ENCODE data around the gene MACROD1.

Gene MACROD1

DNA sequence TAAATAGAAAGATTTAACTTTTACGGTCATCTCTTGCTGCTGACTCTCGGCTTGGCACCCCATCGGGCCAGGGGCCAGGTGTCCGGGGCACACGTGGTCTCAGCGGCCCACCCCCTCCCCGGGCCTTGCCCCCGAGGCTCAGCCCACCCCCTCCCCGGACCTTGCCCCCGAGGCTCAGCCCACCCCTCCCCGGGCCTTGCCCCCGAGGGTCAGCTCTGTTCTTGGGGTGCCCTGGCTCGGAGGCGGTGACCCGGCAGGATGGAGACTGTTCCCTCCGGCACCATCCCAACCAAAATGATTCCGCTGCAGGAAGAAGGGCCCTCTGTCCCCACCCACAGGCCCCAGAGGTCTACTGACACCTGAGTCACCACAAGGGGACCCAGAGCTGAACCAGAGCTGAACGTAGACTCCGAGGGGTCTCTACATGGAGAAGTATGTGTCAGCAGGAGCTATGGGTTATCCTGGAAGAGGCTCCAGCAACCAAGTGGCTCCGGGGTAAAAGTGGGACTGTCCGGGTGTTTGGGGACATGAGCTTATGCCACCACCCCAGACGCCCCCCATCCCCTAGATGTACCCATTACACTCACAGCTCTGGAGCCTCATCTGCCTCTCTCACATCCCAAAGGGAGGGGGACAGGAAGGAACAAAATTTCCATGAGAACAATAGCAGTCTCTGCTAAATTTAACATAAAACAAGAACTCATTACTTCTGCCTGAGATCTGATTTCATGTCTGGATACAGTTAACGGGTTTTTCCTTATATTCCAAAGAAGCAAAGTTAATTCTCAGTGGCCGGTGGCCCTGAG is 38.4 kb downstream of the MACROD1 start:
- no peak for DNase-seq

- no peak for DNase-seq
Observed at GRCh38 chr11:64126796-64127195, 39.1 kb downstream of the MACROD1 start.

- DNase-seq, result no peak
Observed at GRCh38 chr11:64126371-64126770, 39.5 kb downstream of the MACROD1 start.

- no peak for DNase-seq
Observed at GRCh38 chr11:64125676-64126075, 40.2 kb downstream of the MACROD1 start.

DNA sequence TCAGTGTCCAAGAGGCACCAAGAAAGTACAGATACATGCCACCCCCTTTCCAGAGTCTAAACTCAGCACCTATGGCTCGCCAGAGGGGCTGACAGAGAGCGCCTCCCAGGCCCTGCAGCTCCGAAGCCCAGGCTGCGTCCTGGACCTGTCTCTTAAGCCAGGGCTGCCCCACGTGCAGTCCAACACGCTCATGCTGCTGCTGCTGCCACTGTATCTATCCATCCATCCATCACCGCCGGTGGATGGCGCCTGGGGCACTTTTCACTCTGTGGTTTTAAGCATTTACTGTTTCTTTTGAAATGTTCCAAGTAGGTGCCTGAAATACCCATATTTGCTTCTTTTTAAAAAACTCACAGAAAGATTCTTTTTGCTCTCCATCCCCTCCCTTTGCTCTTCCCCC is 41.8 kb downstream of the MACROD1 start:
- no peak for DNase-seq

GRCh38 chr11:64123679-64124078 is 42.2 kb downstream of the MACROD1 start:
- DNase-seq, result no peak

DNA sequence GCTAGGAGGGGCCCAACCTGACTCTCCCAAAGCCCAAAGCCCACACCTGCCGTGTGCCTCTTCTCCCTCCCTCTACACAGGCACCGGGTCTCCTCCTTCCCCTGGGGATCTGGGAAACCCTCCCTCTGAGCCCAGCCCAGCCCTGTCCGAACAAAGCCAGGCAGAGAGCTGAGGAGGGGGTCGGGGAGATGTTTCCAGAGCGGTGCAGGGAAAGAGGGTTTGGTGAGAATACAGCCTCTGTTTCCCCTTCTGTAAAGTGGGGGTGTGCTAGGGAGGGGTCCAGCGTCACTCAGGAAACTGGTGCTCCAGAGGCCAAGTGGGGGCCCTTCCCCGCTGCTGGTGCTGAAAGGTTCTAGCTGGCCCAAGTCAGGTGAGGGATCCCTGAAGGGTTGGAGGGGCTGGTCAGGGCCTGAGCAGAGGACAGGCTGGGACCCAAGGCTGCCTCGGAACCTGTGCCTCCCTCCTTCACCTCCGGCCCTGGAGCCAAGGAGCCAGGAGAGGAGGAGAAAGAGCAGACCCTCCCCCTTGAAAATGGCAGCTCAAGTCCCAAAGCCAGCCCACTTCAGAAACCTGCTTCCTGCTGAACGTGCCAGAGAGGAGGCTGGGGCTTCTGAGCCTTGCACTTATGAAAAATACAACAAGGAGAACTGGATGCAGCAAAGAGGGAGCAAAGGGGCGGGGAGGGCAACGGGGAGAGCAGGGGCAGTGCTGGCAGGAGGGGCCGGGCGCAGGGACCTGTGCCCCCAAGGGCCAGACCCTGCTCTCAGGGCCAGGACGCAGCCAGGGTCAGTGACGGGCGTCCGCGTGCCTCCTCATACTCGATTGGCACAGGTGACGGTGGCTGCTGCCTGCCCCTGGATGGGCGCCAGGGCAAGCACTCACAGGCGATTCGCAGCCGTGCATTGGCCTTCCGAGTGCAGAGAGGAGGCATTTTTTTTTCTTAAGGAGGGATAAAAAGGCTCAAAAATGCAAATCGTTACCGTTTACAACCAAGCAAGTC is 43.2 kb downstream of the MACROD1 start:
- no peak for DNase-seq

GRCh38 chr11:64121663-64122410 is 44.1 kb downstream of the MACROD1 start:
- no peak for DNase-seq

- no peak for DNase-seq
Observed at GRCh38 chr11:64120951-64121569, 44.9 kb downstream of the MACROD1 start.

DNA sequence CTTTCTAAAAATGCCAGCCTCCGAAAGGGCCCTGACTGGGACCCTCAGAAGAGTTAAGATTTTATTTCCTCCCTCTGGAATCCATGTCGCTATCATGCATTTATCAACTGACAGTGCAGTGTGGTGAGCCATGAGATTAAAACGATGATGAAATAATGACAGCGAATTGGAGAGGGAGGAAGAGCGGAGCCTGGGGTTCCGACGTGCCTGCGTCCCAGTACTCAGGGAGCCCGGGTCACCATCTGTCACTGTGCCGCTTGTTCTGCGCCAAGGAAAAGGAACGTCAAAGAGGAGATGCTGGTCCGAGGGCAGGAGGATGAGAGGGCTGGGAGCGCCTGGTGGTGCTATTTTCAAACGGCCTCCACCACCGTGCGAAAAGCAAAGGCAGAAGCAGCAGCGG is 46.2 kb downstream of the MACROD1 start:
- no peak for DNase-seq

DNA sequence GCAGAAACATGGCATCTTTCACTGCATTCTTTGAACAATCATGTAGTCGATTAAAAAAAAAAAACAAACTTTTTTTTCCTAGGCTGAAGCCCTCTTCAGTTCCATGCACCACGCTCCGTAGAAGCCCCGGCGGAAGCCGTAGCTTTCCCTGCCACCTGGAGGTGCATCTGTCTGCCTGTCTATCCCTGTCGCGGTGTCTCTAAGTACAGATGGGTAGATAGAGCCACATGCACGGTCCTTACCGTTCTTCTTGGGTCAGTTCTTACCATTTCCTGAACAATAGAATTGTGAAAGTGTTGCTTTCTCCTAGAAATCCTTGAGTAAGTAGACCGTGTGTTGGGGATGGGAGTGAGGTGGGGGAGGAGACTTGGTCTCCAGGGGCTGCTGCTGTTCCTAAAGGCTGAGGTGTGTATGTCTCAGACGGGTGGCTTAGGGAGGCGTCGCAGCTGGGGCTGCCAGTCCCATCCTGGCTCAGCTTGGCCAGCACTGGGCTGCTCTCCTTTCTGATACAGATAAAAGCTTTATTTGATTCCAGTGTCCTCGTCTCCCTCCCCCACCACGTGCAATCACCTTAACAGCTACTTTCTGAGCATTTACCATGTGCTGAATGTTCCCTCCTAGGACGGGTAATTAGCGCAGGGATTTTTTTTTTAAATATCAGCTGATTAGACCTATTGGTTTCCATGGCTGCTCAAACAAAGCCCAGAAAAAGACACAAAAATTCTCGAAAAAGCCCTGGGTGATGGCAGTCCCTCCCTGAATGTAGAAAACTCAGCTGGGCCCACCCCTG is 46.8 kb downstream of the MACROD1 start:
- DNase-seq, result no peak

DNA sequence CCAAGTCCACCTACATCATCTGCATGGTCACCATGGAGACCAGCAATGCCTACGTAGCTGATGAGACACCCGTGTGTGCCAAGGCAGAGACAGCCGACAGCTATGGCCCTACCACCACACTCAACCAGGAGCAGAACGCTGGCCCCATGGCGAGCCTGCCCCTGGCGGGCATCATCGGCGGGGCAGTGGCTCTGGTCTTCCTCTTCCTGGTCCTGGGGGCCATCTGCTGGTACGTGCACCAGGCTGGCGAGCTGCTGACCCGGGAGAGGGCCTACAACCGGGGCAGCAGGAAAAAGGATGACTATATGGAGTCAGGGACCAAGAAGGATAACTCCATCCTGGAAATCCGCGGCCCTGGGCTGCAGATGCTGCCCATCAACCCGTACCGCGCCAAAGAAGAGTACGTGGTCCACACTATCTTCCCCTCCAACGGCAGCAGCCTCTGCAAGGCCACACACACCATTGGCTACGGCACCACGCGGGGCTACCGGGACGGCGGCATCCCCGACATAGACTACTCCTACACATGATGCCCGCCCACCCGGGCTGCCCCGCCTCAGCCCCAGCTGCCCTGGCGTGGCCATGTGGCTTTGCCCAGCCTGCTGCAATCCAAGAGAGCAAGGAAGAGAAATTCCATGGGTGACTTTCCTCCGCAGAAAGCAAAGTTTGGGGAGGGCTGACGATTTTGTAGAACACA is 48.0 kb downstream of the MACROD1 start:
- no peak for DNase-seq

DNA sequence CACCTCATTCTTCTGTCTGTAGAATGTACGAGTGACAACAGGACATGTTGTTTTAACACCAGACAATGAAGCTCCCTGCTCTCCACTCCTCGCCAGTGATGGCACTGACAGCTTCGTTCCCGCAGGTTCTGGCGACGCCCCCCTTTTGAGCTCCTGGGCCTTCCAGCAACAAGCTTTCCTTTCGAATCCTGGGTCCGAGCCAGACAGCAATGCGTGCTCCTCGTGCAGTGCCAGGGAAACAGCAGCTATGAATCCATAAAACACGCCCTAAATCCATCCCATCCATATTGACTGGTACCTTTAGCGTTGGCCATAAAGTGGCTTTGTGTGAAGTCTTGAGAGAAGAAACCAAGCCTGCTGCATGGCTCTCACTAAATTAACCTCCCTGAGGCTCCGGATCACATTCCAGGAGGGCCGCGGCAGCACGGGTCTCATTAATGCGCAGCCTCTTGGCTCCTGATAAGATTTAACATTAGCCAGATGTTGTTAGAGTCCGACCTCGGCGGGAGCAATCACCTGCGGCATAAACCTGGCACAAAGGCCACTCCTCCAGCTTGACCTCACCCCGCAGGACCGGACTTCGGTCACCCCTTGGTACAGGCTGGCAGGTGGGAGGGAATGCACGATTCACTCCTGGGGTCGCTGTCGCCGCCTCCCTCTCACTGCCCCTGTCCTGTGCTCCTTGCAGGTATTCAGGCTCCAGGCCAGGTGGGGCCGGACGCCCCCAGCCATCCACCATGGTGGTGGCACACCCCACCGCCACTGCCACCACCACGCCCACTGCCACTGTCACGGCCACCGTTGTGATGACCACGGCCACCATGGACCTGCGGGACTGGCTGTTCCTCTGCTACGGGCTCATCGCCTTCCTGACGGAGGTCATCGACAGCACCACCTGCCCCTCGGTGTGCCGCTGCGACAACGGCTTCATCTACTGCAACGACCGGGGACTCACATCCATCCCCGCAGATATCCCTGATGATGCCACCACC is 50.1 kb downstream of the MACROD1 start:
- no peak for DNase-seq

GRCh38 chr11:64114231-64114630 is 51.7 kb downstream of the MACROD1 start:
- DNase-seq, result no peak

DNA sequence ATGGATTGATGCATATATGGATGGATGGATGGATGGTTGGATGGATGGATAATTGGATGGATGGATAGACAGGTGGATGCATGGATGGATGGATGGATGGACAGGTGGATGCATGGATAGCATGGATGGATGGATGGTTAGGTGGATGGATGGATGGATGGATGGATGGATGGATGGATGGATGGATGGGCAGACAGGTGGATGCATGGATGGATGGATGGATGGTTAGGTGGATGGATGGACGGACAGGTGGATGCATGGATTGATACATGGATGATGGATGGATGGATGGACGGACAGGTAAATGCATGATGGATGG is 52.5 kb downstream of the MACROD1 start:
- no peak for DNase-seq

DNA sequence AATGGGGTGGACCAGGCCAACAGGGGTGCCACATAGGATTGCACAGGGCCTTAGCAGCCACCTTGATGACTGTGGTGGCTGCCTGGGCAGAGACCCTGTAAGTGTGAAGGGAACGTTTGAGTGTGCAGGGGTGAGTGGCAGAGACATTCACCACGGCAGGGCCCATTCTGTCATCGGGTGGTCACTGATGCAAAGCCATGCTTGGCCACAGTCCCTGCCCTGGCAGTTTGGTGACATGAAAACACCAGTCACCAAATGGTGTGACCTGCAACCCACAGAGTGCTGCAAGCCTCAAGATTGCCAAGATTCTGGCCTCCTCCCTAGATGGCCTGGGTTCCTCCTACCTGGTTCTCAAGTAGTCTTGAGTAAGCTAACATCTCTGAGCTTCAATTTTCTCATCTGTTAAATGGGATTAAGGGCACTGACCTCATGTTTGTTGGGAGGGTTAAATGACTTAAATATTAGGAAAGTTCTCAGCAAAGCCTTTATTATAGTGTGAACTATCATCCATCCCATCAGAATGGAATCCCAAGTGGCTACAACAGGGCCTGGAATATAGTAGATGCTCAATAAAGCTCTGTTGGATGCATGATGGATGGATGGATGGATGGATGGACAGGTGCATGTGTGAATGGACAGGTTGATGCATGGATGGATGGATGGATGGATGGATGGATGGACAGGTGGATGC is 53.0 kb downstream of the MACROD1 start:
- DNase-seq, result no peak

DNA sequence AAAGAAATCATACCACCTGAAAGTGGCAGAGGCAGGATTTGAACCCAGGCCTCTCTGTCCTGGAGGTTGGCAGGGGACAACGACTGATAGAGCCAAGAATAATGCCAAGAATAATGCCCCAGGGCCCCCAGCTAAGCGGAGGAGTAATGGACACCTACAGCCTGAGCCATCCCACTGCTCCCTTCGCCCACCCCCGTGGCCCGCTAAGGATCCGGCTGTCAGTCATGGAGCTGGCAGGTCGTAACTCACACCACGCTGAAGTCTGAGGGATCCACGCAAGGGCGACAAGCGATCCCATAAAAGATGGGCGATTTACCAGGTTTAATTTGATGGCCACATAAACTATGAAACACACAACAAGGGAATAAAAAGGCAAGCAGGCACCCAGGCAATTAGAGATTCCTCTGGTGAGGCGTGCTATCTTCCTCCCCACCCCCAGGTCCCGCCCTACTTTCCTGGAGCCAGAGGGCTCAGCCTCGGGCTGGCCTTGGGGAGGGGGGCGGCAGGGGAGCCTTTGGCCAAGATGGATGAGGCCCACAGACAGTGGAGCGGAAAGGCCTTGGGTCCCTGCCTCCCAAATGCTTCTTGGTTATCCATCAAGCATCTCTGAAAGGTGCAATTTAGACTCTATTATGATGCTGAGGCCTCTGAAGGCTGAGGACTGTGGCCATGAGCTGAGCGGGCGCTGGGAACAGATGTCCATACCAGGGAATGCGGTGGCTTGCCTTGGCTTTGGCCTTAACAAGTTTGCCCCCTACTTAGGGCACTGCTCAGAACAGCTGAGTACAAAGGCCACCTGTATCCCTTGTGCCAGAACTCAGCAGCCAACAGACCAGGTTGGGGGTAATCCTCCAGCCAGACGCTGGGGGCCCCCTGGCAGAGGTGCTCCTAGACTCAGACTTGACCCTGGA is 55.2 kb downstream of the MACROD1 start:
- no peak for DNase-seq

GRCh38 chr11:64109332-64109731 is 56.6 kb downstream of the MACROD1 start:
- no peak for DNase-seq

Measured in NCI-H1417 treated with DMSO at 0.1 percent for 48 hours (cell line).